Stimulated activated effector memory CD8-positive, alpha-beta T cell treated with anti-CD3 and anti-CD28 coated beads, Interleukin-12 subunit alpha, Interleukin-12 subunit beta, amount 100 ng/mL, for 72 hours (primary cell): ENCODE data around the gene TMEM237.

Experiments
- ATAC-seq: fragments of 150-1000 bp; cut with Tn5 transposase; 2 replicates; pipeline ENCODE4 v1.10.0; 2021
- DNase-seq, 2 donors: peaks; one replicate each; pipeline ENCODE4 v3.0.0; 2021 to 2022; ENCODE audit warnings: low spot score in 2 of 2
- H3K27ac Mint-ChIP-seq: one replicate; pipeline ENCODE4 v1.8.0; 2022; ENCODE audit warnings: mild to moderate bottlenecking, mixed read lengths
- H3K36me3 Mint-ChIP-seq: one replicate; pipeline ENCODE4 v1.8.0; 2022; ENCODE audit warnings: mild to moderate bottlenecking, mixed read lengths
- H3K4me1 Mint-ChIP-seq: one replicate; pipeline ENCODE4 v1.8.0; 2022; ENCODE audit warnings: mixed read lengths
- H3K4me3 Mint-ChIP-seq: one replicate; pipeline ENCODE4 v1.8.0; 2022; ENCODE audit warnings: mild to moderate bottlenecking, mixed read lengths
- H3K9me3 Mint-ChIP-seq: one replicate; pipeline ENCODE4 v1.8.0; 2022; ENCODE audit warnings: mixed read lengths

TMEM237 gene

GRCh38 chr2:201618744-201619662, 24.3 kb downstream of the TMEM237 start:
- no peaks in the 10 kb centered on the region for H3K9me3 Mint-ChIP-seq
- H3K27ac Mint-ChIP-seq = no peak overlapping the region
- no peak for DNase-seq
- no peaks in the 10 kb centered on the region for H3K4me1 Mint-ChIP-seq
- no peak for ATAC-seq
- no peaks in the 10 kb centered on the region for H3K36me3 Mint-ChIP-seq
- no peak overlapping the region for H3K4me3 Mint-ChIP-seq

GRCh38 chr2:201608021-201608420, 35.3 kb downstream of the TMEM237 start:
- Mint-ChIP-seq H3K36me3 (no peaks in the 10 kb centered on the region), H3K4me1 (no peaks in the 10 kb centered on the region), H3K4me3 (no peak overlapping the region), H3K27ac (no peak overlapping the region), H3K9me3 (peaks cover 3% of the 10 kb centered on the region)
- ATAC-seq = no peak
- DNase-seq = no peak

GRCh38 chr2:201607568-201607967, 35.7 kb downstream of the TMEM237 start:
- H3K4me3 Mint-ChIP-seq = no peak overlapping the region
- no peaks in the 10 kb centered on the region for H3K36me3 Mint-ChIP-seq
- DNase-seq (no peak), ATAC-seq (no peak)
- H3K27ac Mint-ChIP-seq = no peak overlapping the region
- peaks cover 3% of the 10 kb centered on the region for H3K9me3 Mint-ChIP-seq
- H3K4me1 Mint-ChIP-seq = no peaks in the 10 kb centered on the region

GRCh38 chr2:201600906-201601305, 42.4 kb downstream of the TMEM237 start:
- no peaks in the 10 kb centered on the region for H3K36me3 Mint-ChIP-seq
- H3K27ac Mint-ChIP-seq = no peak overlapping the region
- H3K9me3 Mint-ChIP-seq = peaks cover 9% of the 10 kb centered on the region
- no peaks in the 10 kb centered on the region for H3K4me1 Mint-ChIP-seq
- no peak for ATAC-seq
- no peak overlapping the region for H3K4me3 Mint-ChIP-seq
- no peak for DNase-seq

GRCh38 chr2:201597397-201597796, 45.9 kb downstream of the TMEM237 start:
- peaks cover 9% of the 10 kb centered on the region for H3K9me3 Mint-ChIP-seq
- H3K27ac Mint-ChIP-seq = no peak overlapping the region
- H3K4me3 Mint-ChIP-seq = no peak overlapping the region
- H3K4me1 Mint-ChIP-seq = no peaks in the 10 kb centered on the region
- ATAC-seq (no peak), DNase-seq (no peak)
- H3K36me3 Mint-ChIP-seq = no peaks in the 10 kb centered on the region

- no peaks in the 10 kb centered on the region for H3K36me3 Mint-ChIP-seq
- no peaks in the 10 kb centered on the region for H3K9me3 Mint-ChIP-seq
- no peak for ATAC-seq
- H3K4me1 Mint-ChIP-seq = no peaks in the 10 kb centered on the region
- H3K4me3 Mint-ChIP-seq = no peak overlapping the region
- no peak overlapping the region for H3K27ac Mint-ChIP-seq
- DNase-seq = no peak
Measured at GRCh38 chr2:201580486-201580885, 62.8 kb downstream of the TMEM237 start.

GRCh38 chr2:201579536-201579935, 63.8 kb downstream of the TMEM237 start:
- no peaks in the 10 kb centered on the region for H3K36me3 Mint-ChIP-seq
- H3K4me1 Mint-ChIP-seq = no peaks in the 10 kb centered on the region
- H3K9me3 Mint-ChIP-seq = no peaks in the 10 kb centered on the region
- ATAC-seq (no peak), DNase-seq (no peak)
- H3K4me3 Mint-ChIP-seq = no peak overlapping the region
- H3K27ac Mint-ChIP-seq = no peak overlapping the region

- Mint-ChIP-seq H3K9me3 (no peaks in the 10 kb centered on the region), H3K36me3 (no peaks in the 10 kb centered on the region), H3K27ac (no peak overlapping the region), H3K4me1 (no peaks in the 10 kb centered on the region), H3K4me3 (no peak overlapping the region)
- ATAC-seq (no peak), DNase-seq (no peak)
Measured at GRCh38 chr2:201575971-201576370, 67.3 kb downstream of the TMEM237 start.

GRCh38 chr2:201574766-201575165, 68.5 kb downstream of the TMEM237 start:
- no peak for DNase-seq
- no peak for ATAC-seq
- Mint-ChIP-seq H3K27ac (no peak overlapping the region), H3K36me3 (no peaks in the 10 kb centered on the region), H3K4me1 (no peaks in the 10 kb centered on the region), H3K9me3 (no peaks in the 10 kb centered on the region), H3K4me3 (no peak overlapping the region)

GRCh38 chr2:201572846-201573508, 70.3 kb downstream of the TMEM237 start:
- Mint-ChIP-seq H3K4me3 (no peak overlapping the region), H3K36me3 (no peaks in the 10 kb centered on the region), H3K4me1 (no peaks in the 10 kb centered on the region), H3K27ac (no peak overlapping the region), H3K9me3 (no peaks in the 10 kb centered on the region)
- ATAC-seq (no peak), DNase-seq (no peak)
